HG03558 (cell line): Measurements from ENCODE around the gene LPCAT1.
"Not testable (repeated sequence)": the region's sequence is repeated elsewhere in the genome, so short reads cannot be mapped to it uniquely, and the experiment has no call there.

Experiments
- ATAC-seq: cut with Tn5 transposase; IDR thresholded peaks from one replicate; pipeline ENCODE4 v1.9.1; 2021; ENCODE audit warnings: moderate number of reproducible peaks; ENCODE audit not compliant: unreplicated experiment; ENCODE audit errors: extremely low read depth

Gene LPCAT1

GRCh38 chr5:1512541-1513291 lies 11.0 kb downstream of the LPCAT1 start:
- ATAC-seq = no peak

GRCh38 chr5:1511651-1512540 lies 11.9 kb downstream of the LPCAT1 start:
- ATAC-seq = no peak

- ATAC-seq = no peak
These were observed 12.7 kb downstream of the LPCAT1 start for GRCh38 chr5:1511048-1511447.

GRCh38 chr5:1510631-1511030 lies 13.1 kb downstream of the LPCAT1 start:
- no peak for ATAC-seq

DNA sequence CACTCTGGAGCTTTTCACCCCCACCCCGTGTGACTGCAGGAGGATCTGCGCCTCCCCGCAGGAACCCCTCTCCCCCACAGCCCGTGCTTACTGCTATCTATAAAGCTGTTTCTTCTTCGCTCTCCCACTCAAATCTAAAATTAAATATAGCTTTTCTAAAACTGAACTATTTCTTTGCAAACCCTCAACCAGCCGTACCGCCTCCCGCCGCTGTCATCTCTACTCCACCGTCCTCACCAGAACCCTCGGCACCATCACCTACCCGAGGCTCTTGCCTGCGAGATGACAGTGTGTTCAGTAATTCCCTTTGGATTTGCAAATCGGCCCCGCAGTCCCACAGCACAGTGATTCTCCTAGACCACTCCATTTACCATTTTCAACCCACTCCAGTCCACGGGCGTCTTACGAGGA lies 13.6 kb downstream of the LPCAT1 start:
- no peak for ATAC-seq

GRCh38 chr5:1509346-1510085 lies 14.2 kb downstream of the LPCAT1 start:
- no peak for ATAC-seq

GRCh38 chr5:1508659-1509290 lies 15.0 kb downstream of the LPCAT1 start:
- ATAC-seq = no peak

- ATAC-seq = no peak
These were observed 15.7 kb downstream of the LPCAT1 start for GRCh38 chr5:1507961-1508658.

GRCh38 chr5:1507457-1507856 lies 16.3 kb downstream of the LPCAT1 start:
- no peak for ATAC-seq

DNA sequence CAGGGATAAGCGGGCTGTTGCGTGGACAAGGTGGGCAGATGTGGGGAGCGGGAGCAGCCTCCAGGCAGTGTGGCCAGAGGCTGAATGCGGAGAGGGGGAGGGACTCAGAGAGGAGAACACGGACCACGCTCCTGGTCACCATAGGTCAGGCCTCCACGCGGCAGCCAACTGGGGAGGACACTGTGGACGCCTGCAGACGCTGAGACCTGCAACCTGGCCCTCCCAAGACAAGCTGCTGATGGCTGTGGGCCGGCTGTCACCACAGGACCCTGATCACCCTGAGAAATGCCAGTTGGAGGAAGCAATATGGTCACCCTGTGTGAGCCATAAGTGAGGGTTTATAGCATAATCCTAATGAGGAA lies 16.8 kb downstream of the LPCAT1 start:
- ATAC-seq = no peak

DNA sequence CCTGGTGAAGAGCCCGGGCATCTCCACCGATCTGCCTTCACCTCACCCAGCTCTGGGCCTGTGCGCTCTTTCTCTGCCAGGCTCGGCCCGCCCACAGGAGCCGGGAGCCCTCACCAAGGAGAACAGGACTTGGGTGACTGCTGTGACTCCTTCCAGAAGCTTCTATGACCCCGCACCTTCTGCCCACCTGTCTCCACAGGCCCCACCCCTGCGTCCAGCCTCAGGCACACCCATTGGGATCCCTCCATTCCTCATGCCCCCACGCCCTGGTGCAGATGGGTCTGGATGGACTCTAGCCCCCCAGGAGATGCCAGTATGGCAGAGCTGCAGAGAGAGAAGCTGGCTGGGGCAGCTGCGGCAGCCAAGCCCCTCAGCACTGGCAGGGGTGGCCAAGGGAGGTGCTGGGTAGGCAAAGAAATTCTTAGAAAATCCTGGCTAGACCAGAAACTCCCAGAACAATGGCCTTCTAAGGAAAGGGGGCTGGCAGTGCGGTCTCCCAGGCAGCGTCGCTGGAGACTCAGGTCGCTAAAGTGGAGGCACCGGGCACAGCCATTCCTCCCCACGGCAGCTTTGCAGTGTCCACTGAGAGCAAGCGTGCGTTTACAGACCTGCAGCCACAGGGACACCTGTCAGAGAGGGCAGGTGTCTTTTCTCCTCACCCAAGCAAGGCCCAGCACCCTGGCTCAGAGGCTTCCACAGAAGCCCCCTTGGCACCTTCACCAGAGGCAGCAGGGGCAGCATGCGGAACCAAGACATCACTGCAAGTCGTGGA lies 17.3 kb downstream of the LPCAT1 start:
- no peak for ATAC-seq

DNA sequence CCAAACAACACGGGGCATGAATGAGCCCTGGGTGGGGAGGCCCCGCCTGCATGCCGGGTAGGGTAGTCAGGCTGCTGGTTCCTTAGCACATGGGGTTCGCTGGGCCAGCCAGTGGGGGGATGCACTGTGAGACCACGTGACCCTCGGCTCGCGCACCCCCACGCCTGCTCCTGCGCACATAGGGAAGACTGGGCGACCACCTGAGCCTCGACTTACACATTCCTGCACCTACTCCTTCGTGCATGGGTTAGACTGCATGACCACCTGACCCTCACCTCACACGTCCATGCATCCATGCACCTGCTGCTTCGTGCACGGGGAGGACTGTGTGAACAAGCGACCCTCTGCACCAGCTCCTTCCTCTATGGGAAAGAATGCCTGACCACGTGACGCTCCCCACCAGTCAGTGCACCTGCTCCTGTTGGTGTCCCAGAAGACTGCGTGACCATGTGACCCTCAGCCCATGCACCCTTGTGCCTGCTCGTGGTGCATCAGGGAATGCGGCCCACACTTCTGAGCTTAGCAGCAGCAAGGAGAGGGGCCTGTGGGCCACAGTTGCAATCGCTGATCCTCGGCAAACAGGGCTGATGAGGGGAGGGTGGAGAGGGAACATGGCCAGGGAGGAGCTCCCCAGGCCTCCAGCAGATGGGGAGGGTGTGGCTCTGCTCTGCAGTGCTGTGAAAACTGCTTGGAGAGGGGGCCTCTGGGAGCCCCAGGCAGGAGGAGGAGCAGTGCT lies 18.1 kb downstream of the LPCAT1 start:
- ATAC-seq = no peak

GRCh38 chr5:1505089-1505488 lies 18.7 kb downstream of the LPCAT1 start:
- ATAC-seq = not testable (repeated sequence)

GRCh38 chr5:1504617-1505016 lies 19.1 kb downstream of the LPCAT1 start:
- no peak for ATAC-seq

GRCh38 chr5:1504069-1504595 lies 19.6 kb downstream of the LPCAT1 start:
- no peak for ATAC-seq

DNA sequence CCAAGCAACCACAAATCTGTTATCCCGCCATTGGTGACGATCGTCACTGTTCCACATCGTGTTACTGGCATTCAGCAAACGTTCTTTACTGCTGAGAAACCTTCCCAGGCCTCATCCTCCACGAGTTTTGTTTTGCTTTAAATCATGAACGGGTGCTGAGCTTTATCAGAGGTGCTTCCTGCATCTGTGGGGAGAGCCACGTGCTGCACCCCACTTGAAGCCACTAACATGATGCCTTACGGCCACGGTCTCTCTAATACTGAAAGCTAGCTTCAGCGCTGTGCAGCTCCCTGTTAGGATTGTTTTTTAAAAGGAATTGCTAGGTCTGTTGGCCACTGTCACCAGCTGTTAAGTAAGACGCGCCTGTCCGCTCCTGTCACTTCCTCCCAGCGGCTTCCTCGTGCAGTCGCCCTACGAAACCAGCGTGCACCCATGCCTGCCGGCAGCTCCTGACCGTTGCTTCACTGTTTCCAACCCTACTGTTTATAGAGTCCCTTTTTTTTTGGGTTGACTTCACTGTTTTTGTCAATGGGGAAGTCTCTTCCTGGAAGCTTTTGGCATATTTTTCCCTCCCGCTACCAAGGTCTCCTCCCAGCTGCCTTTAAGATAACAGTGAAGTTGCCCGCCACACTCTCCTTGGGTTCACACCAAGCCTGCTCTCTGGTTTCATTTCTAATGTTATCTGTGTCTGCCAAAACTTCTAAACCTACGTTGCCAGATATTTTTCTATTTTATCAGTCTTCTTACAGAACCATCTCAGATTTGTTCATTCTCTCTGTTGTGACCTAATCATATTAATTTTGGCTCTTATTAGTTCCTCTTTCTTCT lies 20.3 kb downstream of the LPCAT1 start:
- no peak for ATAC-seq

- no peak for ATAC-seq
These were observed 21.0 kb downstream of the LPCAT1 start for GRCh38 chr5:1502737-1503120.
